Immature natural killer cell (primary cell): ENCODE data around the gene SLCO4A1. TPM values are rescaled to one million over a fixed set of nuclear protein-coding genes. Genes with fewer than 3 reads are reported as not detected.

Experiments
- DNase-seq, 3 donors: peaks; one replicate each; pipeline ENCODE4 v3.0.0; 2022; ENCODE audit warnings: mixed read lengths in 1 of 3
- H3K27ac Mint-ChIP-seq, 6 donors: one replicate each; pipeline ENCODE4 v1.8.0; 2020; ENCODE audit warnings: mixed read lengths in 6 of 6, mild to moderate bottlenecking in 5 of 6, inconsistent platforms in 4 of 6, moderate library complexity in 3 of 6
- H3K27me3 Mint-ChIP-seq, 3 donors: one replicate each; pipeline ENCODE4 v1.8.0; 2020 to 2021; ENCODE audit warnings: low read depth in 3 of 3, mild to moderate bottlenecking in 3 of 3, mixed read lengths in 3 of 3, moderate library complexity in 3 of 3, inconsistent platforms in 1 of 3
- H3K36me3 Mint-ChIP-seq, 3 donors: one replicate each; pipeline ENCODE4 v1.8.0; 2020; ENCODE audit warnings: mixed read lengths in 3 of 3, inconsistent platforms in 2 of 3, mild to moderate bottlenecking in 2 of 3
- H3K4me1 Mint-ChIP-seq, 2 donors: one replicate each; pipeline ENCODE4 v1.8.0; 2020; ENCODE audit warnings: inconsistent platforms in 2 of 2, mild to moderate bottlenecking in 2 of 2, mixed read lengths in 2 of 2, moderate library complexity in 1 of 2
- H3K4me3 Mint-ChIP-seq, 5 donors: one replicate each; pipeline ENCODE4 v1.8.0; 2020; ENCODE audit warnings: mild to moderate bottlenecking in 5 of 5, mixed read lengths in 5 of 5, inconsistent platforms in 3 of 5, moderate library complexity in 3 of 5
- H3K9me3 Mint-ChIP-seq, 6 donors: one replicate each; pipeline ENCODE4 v1.8.0; 2020; ENCODE audit warnings: mild to moderate bottlenecking in 6 of 6, mixed read lengths in 6 of 6, inconsistent platforms in 4 of 6, moderate library complexity in 3 of 6
- polyA plus RNA-seq, 3 donors: library from polyadenylated mRNA; unstranded; fragments of 300-500 nt; fragmentation: Illumina TruSeq; gene quantifications; one replicate each; pipeline ENCODE4 v1.2.3, GENCODE V29; 2021

Gene SLCO4A1
- polyA plus RNA-seq, 3 donors from 2014 or later: 0.34 to 0.40 TPM; not detected in 1

- DNase-seq: no peak
- Mint-ChIP-seq H3K4me3 (no peak overlapping the region), H3K27ac (no peak overlapping the region), H3K4me1 (peaks cover 0 to 2% of the 10 kb centered on the region in 2 donors), H3K36me3 (no peaks in the 10 kb centered on the region), H3K27me3 (peaks cover 1 to 7% (median 2%) of the 10 kb centered on the region in 3 donors), H3K9me3 (no peaks in the 10 kb centered on the region)
These were observed 51.2 kb downstream of the SLCO4A1 start for GRCh38 chr20:62693524-62693922.

GRCh38 chr20:62694106-62694505 lies 51.8 kb downstream of the SLCO4A1 start:
- Mint-ChIP-seq H3K27ac (no peak overlapping the region), H3K4me3 (no peak overlapping the region), H3K4me1 (peaks cover 0 to 2% of the 10 kb centered on the region in 2 donors), H3K36me3 (no peaks in the 10 kb centered on the region), H3K9me3 (no peaks in the 10 kb centered on the region), H3K27me3 (peaks cover 1 to 7% (median 2%) of the 10 kb centered on the region in 3 donors)
- DNase-seq: no peak

DNA sequence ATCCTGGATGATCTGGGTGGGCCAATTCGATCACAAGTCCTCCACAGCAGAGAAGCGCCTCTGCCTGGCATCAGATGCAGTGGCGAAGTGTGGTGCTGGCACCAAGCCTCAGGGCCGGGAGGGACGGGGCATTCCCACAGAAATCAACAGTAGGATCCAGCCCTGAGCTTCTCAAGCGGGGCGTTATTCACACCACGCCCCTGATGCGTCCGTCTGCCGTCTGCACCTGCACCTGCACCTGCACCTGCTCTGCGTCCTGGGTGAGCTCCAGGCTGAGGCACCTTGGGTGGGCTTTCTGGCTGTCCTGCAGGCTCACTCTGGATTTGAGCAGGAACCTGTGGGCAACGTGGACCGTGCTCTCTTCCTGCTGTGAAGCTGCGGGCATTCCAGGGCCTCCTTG lies 52.6 kb downstream of the SLCO4A1 start:
- Mint-ChIP-seq H3K9me3 (no peaks in the 10 kb centered on the region), H3K27me3 (peaks cover 1 to 7% (median 2%) of the 10 kb centered on the region in 3 donors), H3K4me3 (no peak overlapping the region), H3K27ac (no peak overlapping the region), H3K36me3 (no peaks in the 10 kb centered on the region), H3K4me1 (peaks cover 0 to 2% of the 10 kb centered on the region in 2 donors)
- no peak for DNase-seq

GRCh38 chr20:62695448-62696414 lies 53.4 kb downstream of the SLCO4A1 start:
- Mint-ChIP-seq H3K27me3 (peaks cover 1 to 7% (median 2%) of the 10 kb centered on the region in 3 donors), H3K9me3 (no peaks in the 10 kb centered on the region), H3K4me3 (no peak overlapping the region), H3K36me3 (no peaks in the 10 kb centered on the region), H3K4me1 (peaks cover 0 to 2% of the 10 kb centered on the region in 2 donors), H3K27ac (no peak overlapping the region)
- no peak for DNase-seq

DNA sequence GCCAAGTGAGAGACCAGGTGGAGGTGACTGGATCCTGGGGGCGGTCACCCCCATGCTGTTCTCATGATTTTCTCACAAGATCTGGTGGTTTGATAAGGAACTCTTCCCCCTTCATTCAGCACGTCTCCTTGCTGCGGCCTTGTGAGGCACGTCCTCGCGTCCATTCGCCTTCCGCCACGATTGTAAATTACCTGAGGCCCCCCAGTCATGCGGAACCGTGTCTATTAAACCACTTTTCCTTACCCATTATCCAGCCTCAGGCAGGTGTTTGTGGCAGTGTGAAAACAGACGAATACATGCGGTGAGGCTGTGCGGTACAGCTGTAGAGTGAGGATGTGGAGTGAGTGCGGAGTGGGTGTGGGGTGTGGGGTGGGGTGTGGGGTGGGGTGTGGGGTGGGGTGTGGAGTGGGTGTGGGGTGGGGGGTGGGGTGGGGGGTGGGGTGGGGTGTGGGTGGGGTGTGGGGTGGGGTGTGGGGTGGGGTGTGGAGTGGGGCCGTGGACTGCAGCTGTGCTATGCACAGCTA lies 54.2 kb downstream of the SLCO4A1 start:
- Mint-ChIP-seq H3K4me3 (no peak overlapping the region), H3K9me3 (no peaks in the 10 kb centered on the region), H3K36me3 (no peaks in the 10 kb centered on the region), H3K27ac (peak overlapping the region in 1 of 6 donors; percentile 62), H3K27me3 (peaks cover 1 to 8% (median 2%) of the 10 kb centered on the region in 3 donors), H3K4me1 (peaks cover 0 to 2% of the 10 kb centered on the region in 2 donors)
- peak in 1 of 3 donors; percentile 18 for DNase-seq

- Mint-ChIP-seq H3K9me3 (no peaks in the 10 kb centered on the region), H3K27ac (no peak overlapping the region), H3K27me3 (peaks cover 1 to 8% (median 2%) of the 10 kb centered on the region in 3 donors), H3K36me3 (no peaks in the 10 kb centered on the region), H3K4me1 (peaks cover 0 to 2% of the 10 kb centered on the region in 2 donors), H3K4me3 (no peak overlapping the region)
- no peak for DNase-seq
These were observed 54.7 kb downstream of the SLCO4A1 start for GRCh38 chr20:62696989-62697388.

GRCh38 chr20:62697468-62697912 lies 55.2 kb downstream of the SLCO4A1 start:
- no peak overlapping the region for H3K4me3 Mint-ChIP-seq
- no peak overlapping the region for H3K27ac Mint-ChIP-seq
- no peak for DNase-seq
- no peaks in the 10 kb centered on the region for H3K36me3 Mint-ChIP-seq
- no peaks in the 10 kb centered on the region for H3K9me3 Mint-ChIP-seq
- H3K27me3 Mint-ChIP-seq: peaks cover 1 to 8% (median 4%) of the 10 kb centered on the region in 3 donors
- H3K4me1 Mint-ChIP-seq: peaks cover 0 to 2% of the 10 kb centered on the region in 2 donors

DNA sequence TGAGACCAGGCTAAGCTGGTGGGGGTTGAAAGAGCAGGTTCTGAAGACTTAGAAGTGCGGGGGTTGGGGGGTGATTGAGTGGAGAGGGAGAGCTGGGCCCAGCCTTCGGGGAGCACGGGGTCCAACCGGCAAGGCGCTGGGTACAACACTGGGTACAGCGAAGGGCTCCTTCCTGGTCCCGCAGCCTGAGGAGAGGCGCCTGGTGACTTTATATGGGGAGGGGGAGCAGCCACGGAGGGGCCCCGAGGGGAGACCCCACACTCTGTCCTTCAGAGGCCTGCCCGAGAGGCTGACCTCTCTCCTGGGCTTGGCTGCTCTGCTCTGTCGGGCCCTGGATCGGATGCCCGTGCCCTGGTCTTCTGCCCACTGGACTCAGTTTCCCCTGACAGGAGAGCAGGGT lies 55.9 kb downstream of the SLCO4A1 start:
- H3K9me3 Mint-ChIP-seq: no peaks in the 10 kb centered on the region
- H3K27ac Mint-ChIP-seq: no peak overlapping the region
- no peak for DNase-seq
- H3K4me1 Mint-ChIP-seq: peaks cover 0 to 2% of the 10 kb centered on the region in 2 donors
- no peaks in the 10 kb centered on the region for H3K36me3 Mint-ChIP-seq
- no peak overlapping the region for H3K4me3 Mint-ChIP-seq
- peaks cover 1 to 8% (median 6%) of the 10 kb centered on the region in 3 donors for H3K27me3 Mint-ChIP-seq

DNA sequence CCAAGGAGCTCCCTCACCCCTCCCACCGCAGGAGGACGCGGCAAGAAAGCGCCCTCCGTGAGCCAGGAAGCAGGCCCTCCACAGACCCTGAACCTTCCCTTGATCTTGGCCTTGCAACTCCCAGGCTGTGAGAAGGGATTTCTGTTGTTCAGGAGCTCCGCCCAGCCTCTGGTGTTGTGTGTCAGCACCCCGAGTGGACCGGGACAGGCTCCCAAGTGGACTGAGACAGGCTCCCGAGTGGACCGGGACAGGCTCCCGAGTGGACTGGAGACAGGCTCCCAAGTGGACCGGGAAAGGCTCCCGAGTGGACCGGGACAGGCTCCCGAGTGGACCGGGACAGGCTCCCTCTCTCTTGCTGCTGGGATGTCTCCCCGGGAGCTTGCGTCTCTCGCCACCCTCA lies 57.0 kb downstream of the SLCO4A1 start:
- peaks cover 1 to 10% (median 6%) of the 10 kb centered on the region in 3 donors for H3K27me3 Mint-ChIP-seq
- peaks cover 0 to 4% of the 10 kb centered on the region in 2 donors for H3K4me1 Mint-ChIP-seq
- DNase-seq: no peak
- no peaks in the 10 kb centered on the region for H3K36me3 Mint-ChIP-seq
- H3K9me3 Mint-ChIP-seq: no peaks in the 10 kb centered on the region
- H3K4me3 Mint-ChIP-seq: no peak overlapping the region
- no peak overlapping the region for H3K27ac Mint-ChIP-seq

GRCh38 chr20:62699741-62700140 lies 57.4 kb downstream of the SLCO4A1 start:
- no peak for DNase-seq
- H3K4me1 Mint-ChIP-seq: peaks cover 0 to 4% of the 10 kb centered on the region in 2 donors
- no peak overlapping the region for H3K4me3 Mint-ChIP-seq
- no peak overlapping the region for H3K27ac Mint-ChIP-seq
- H3K9me3 Mint-ChIP-seq: no peaks in the 10 kb centered on the region
- no peaks in the 10 kb centered on the region for H3K36me3 Mint-ChIP-seq
- peaks cover 1 to 10% (median 6%) of the 10 kb centered on the region in 3 donors for H3K27me3 Mint-ChIP-seq

- Mint-ChIP-seq H3K36me3 (no peaks in the 10 kb centered on the region), H3K9me3 (no peaks in the 10 kb centered on the region), H3K27me3 (peaks cover 1 to 10% (median 6%) of the 10 kb centered on the region in 3 donors), H3K4me3 (no peak overlapping the region), H3K4me1 (peaks cover 0 to 4% of the 10 kb centered on the region in 2 donors), H3K27ac (no peak overlapping the region)
- no peak for DNase-seq
These were observed 58.1 kb downstream of the SLCO4A1 start for GRCh38 chr20:62700261-62700930.

- no peak overlapping the region for H3K4me3 Mint-ChIP-seq
- peaks cover 0 to 3% of the 10 kb centered on the region in 2 donors for H3K4me1 Mint-ChIP-seq
- H3K36me3 Mint-ChIP-seq: no peaks in the 10 kb centered on the region
- H3K27ac Mint-ChIP-seq: no peak overlapping the region
- H3K9me3 Mint-ChIP-seq: no peaks in the 10 kb centered on the region
- no peak for DNase-seq
- peaks cover 0 to 5% (median 4%) of the 10 kb centered on the region in 3 donors for H3K27me3 Mint-ChIP-seq
These were observed 59.1 kb downstream of the SLCO4A1 start for GRCh38 chr20:62701161-62702012.

GRCh38 chr20:62702013-62702300 lies 59.7 kb downstream of the SLCO4A1 start:
- H3K9me3 Mint-ChIP-seq: no peaks in the 10 kb centered on the region
- no peak overlapping the region for H3K27ac Mint-ChIP-seq
- H3K4me1 Mint-ChIP-seq: peaks cover 0 to 3% of the 10 kb centered on the region in 2 donors
- H3K27me3 Mint-ChIP-seq: peaks cover 0 to 5% (median 4%) of the 10 kb centered on the region in 3 donors
- H3K36me3 Mint-ChIP-seq: no peaks in the 10 kb centered on the region
- DNase-seq: no peak
- no peak overlapping the region for H3K4me3 Mint-ChIP-seq
